AG04449 (cell line): Measurements from ENCODE around the gene AURKB.
A peak's percentile ranks its signal among the peaks of the same experiment; 100 is the strongest.
"Not testable (repeated sequence)": the region's sequence is repeated elsewhere in the genome, so short reads cannot be mapped to it uniquely, and the experiment has no call there.

Experiments
- CTCF ChIA-PET: fragments of 350-600 bp; formaldehyde crosslinking; extraction: SDS; loops from one replicate; lab custom pipeline; 2021; ENCODE audit warnings: antibody characterized with exemption; lab: Yijun Ruan, JAX
- POLR2A ChIA-PET: fragments of 400-600, 350-600 bp; formaldehyde crosslinking; extraction: SDS; loops from one replicate; lab custom pipeline; 2020; ENCODE audit warnings: antibody characterized with exemption, inconsistent platforms; lab: Yijun Ruan, JAX
- DNase-seq: peaks from one replicate; pipeline ENCODE4 v3.0.0-alpha.2; 2010; ENCODE audit warnings: low read depth, low spot score
- H3K4me3 ChIP-seq: 2 replicates; pipeline ENCODE4 v1.5.1; 2011; ENCODE audit warnings: low read depth, mild to moderate bottlenecking, control low read depth, low read length
- CTCF ChIP-seq: IDR thresholded peaks from one replicate; pipeline ENCODE4 v1.5.1; 2011; ENCODE audit warnings: mild to moderate bottlenecking, moderate library complexity, low read length, control low read depth, inconsistent platforms; ENCODE audit not compliant: insufficient read depth; ENCODE audit errors: missing control alignments

AURKB gene

GRCh38 chr17:8253801-8254200, 43.4 kb upstream of the AURKB start:
- DNase-seq: no peak
- ChIA-PET POLR2A (no interaction called here), CTCF (no interaction called here)
- TF ChIP-seq CTCF: no peak
- no peak overlapping the region for H3K4me3 ChIP-seq

GRCh38 chr17:8251411-8251810, 41.0 kb upstream of the AURKB start:
- H3K4me3 ChIP-seq, CTCF ChIA-PET, DNase-seq, POLR2A ChIA-PET: not testable (repeated sequence)

GRCh38 chr17:8249621-8250500, 39.5 kb upstream of the AURKB start:
- peak overlapping the region; percentile 99 for H3K4me3 ChIP-seq
- DNase-seq: no peak
- ChIA-PET CTCF (interaction anchor here (1.9 to 2.1 kb wide), 2 partner anchors 51 to 131 kb away, joined by 7 to 9 read pairs; partner anchors contain the start of gene ALOXE3), POLR2A (no interaction called here)
- TF ChIP-seq CTCF: no peak

GRCh38 chr17:8248751-8249607, 38.6 kb upstream of the AURKB start, which contains the start of gene PFAS:
Gene PFAS (plus strand): TSS chr17:8249289. CDS start chr17:8253938, 4,649 bp downstream.
- peak; percentile 45 for DNase-seq
- TF ChIP-seq CTCF: no peak
- peak within 1 kb of the TSS; percentile 99 for H3K4me3 ChIP-seq
- POLR2A ChIA-PET: interaction anchor here (1.1 to 1.6 kb wide), 4 partner anchors 28 to 60 kb away, joined by 3 to 8 read pairs (median 4); partner anchors contain the start of genes BORCS6 and SLC25A35
- CTCF ChIA-PET: interaction anchor here (1.0 to 2.1 kb wide), 3 partner anchors 26 to 130 kb away, joined by 4 to 9 read pairs (median 7); partner anchors contain the start of gene ALOXE3

- no peak for DNase-seq
- no peak overlapping the region for H3K4me3 ChIP-seq
- TF ChIP-seq CTCF: no peak
- POLR2A ChIA-PET: no interaction called here
- CTCF ChIA-PET: interaction anchor here (0.6 to 1.1 kb wide), 2 partner anchors 18 to 167 kb away, joined by 3 to 4 read pairs; no protein-coding TSS in a partner anchor
These were observed 34.4 kb upstream of the AURKB start for GRCh38 chr17:8244768-8245167.

GRCh38 chr17:8243827-8244226, 33.5 kb upstream of the AURKB start:
- no peak for DNase-seq
- no peak for TF ChIP-seq CTCF
- ChIA-PET POLR2A (no interaction called here), CTCF (interaction anchor here (1.1 kb wide), 1 partner anchor 17 kb away, joined by 3 read pairs; no protein-coding TSS in a partner anchor)
- no peak overlapping the region for H3K4me3 ChIP-seq
